Measurements from ENCODE around the gene TIGD6.
A peak's percentile ranks its signal among the peaks of the same experiment; 100 is the strongest.

Gene TIGD6

GRCh38 chr5:149961186-149961685 lies 39.2 kb downstream of the TIGD6 start:
- H3K36me3 ChIP-seq (ENCODE audit: insufficient read depth, low read length) = no peaks in the 10 kb centered on the region
- peak overlapping the region; percentile 74 for H3K4me2 ChIP-seq (ENCODE audit: low read depth, low read length, poor library complexity, severe bottlenecking)
- H3K79me2 ChIP-seq (ENCODE audit: insufficient read depth, low read length) = peaks cover 3% of the 10 kb centered on the region; the same call in 1 of the 2 replicates
- no peaks in the 10 kb centered on the region for H4K20me1 ChIP-seq (ENCODE audit: insufficient read depth, low read length, poor library complexity, severe bottlenecking)
- H3K27me3 ChIP-seq (ENCODE audit: insufficient read depth, low read length, poor library complexity, severe bottlenecking) = no peaks in the 10 kb centered on the region
- TF ChIP-seq EZH2phosphoT487 (IDR thresholded peaks at IDR 0.05; ENCODE audit: borderline replicate concordance) (no peak), CTCF (conservative IDR thresholded peaks at IDR 0.05; ENCODE audit: low read length) (no peak)
- peak overlapping the region; percentile 77 for H3K4me3 ChIP-seq (ENCODE audit: low read length, poor library complexity, severe bottlenecking)
- peak overlapping the region; percentile 83 for H2AFZ ChIP-seq (ENCODE audit: low read length)
- no peaks in the 10 kb centered on the region for H3K9me2 ChIP-seq (replicated peaks; ENCODE audit: low read depth, low read length)
- H3K9ac ChIP-seq (ENCODE audit: low read depth, low read length, poor library complexity, severe bottlenecking) = peak overlapping the region; percentile 89
- H3K4me1 ChIP-seq (ENCODE audit: insufficient read depth, low read length, poor library complexity, severe bottlenecking) = peaks cover 19% of the 10 kb centered on the region
- H3F3A ChIP-seq (ENCODE audit: low read depth) = no peaks in the 10 kb centered on the region
- no peaks in the 10 kb centered on the region for H3K9me3 ChIP-seq (ENCODE audit: insufficient read depth, low read depth, low read length)

- Histone ChIP-seq H3F3A (ENCODE audit: low read depth) (no peaks in the 10 kb centered on the region), H3K79me2 (ENCODE audit: insufficient read depth, low read length) (peaks cover 3% of the 10 kb centered on the region; the same call in 1 of the 2 replicates), H3K9me2 (replicated peaks; ENCODE audit: low read depth, low read length) (no peaks in the 10 kb centered on the region), H3K9ac (ENCODE audit: low read depth, low read length, poor library complexity, severe bottlenecking) (peak within 1 kb of the TSS; percentile 89), H3K4me1 (ENCODE audit: insufficient read depth, low read length, poor library complexity, severe bottlenecking) (peaks cover 19% of the 10 kb centered on the region), H3K9me3 (ENCODE audit: insufficient read depth, low read depth, low read length) (no peaks in the 10 kb centered on the region), H3K4me3 (ENCODE audit: low read length, poor library complexity, severe bottlenecking) (peak within 1 kb of the TSS; percentile 77), H4K20me1 (ENCODE audit: insufficient read depth, low read length, poor library complexity, severe bottlenecking) (no peaks in the 10 kb centered on the region), H3K27me3 (ENCODE audit: insufficient read depth, low read length, poor library complexity, severe bottlenecking) (no peaks in the 10 kb centered on the region), H3K36me3 (ENCODE audit: insufficient read depth, low read length) (no peaks in the 10 kb centered on the region), H3K4me2 (ENCODE audit: low read depth, low read length, poor library complexity, severe bottlenecking) (peak within 1 kb of the TSS; percentile 94), H2AFZ (ENCODE audit: low read length) (peak within 1 kb of the TSS; percentile 91)
- TF ChIP-seq EZH2phosphoT487 (IDR thresholded peaks at IDR 0.05; ENCODE audit: borderline replicate concordance) (no peak), CTCF (conservative IDR thresholded peaks at IDR 0.05; ENCODE audit: low read length) (no peak)
Observed at GRCh38 chr5:149960272-149961185, 39.9 kb downstream of the TIGD6 start, which contains the start of gene SLC26A2. Gene SLC26A2 (plus strand): TSS chr5:149960758. CDS start chr5:149977653, 16,895 bp downstream.

GRCh38 chr5:149959406-149960236 lies 40.8 kb downstream of the TIGD6 start:
- Histone ChIP-seq H3K4me2 (ENCODE audit: low read depth, low read length, poor library complexity, severe bottlenecking) (peak overlapping the region; percentile 94), H3K36me3 (ENCODE audit: insufficient read depth, low read length) (no peaks in the 10 kb centered on the region), H3K9me2 (replicated peaks; ENCODE audit: low read depth, low read length) (no peaks in the 10 kb centered on the region), H3K9ac (ENCODE audit: low read depth, low read length, poor library complexity, severe bottlenecking) (peak overlapping the region; percentile 89), H3K4me3 (ENCODE audit: low read length, poor library complexity, severe bottlenecking) (peak overlapping the region; percentile 77), H4K20me1 (ENCODE audit: insufficient read depth, low read length, poor library complexity, severe bottlenecking) (no peaks in the 10 kb centered on the region), H3K4me1 (ENCODE audit: insufficient read depth, low read length, poor library complexity, severe bottlenecking) (peaks cover 19% of the 10 kb centered on the region), H3K9me3 (ENCODE audit: insufficient read depth, low read depth, low read length) (no peaks in the 10 kb centered on the region), H3K79me2 (ENCODE audit: insufficient read depth, low read length) (peaks cover 3% of the 10 kb centered on the region; the same call in 1 of the 2 replicates), H3F3A (ENCODE audit: low read depth) (no peaks in the 10 kb centered on the region), H2AFZ (ENCODE audit: low read length) (peak overlapping the region; percentile 91), H3K27me3 (ENCODE audit: insufficient read depth, low read length, poor library complexity, severe bottlenecking) (no peaks in the 10 kb centered on the region)
- TF ChIP-seq EZH2phosphoT487 (IDR thresholded peaks at IDR 0.05; ENCODE audit: borderline replicate concordance) (no peak), CTCF (conservative IDR thresholded peaks at IDR 0.05; ENCODE audit: low read length) (peak; percentile 94)

Measured in Loucy (cell line).